AG08395 (cell line): Measurements from ENCODE around the gene AGTRAP.

Experiments
- DNase-seq: peaks from one replicate; pipeline ENCODE4 v3.0.0; 2012; ENCODE audit warnings: mixed read lengths, low spot score

AGTRAP gene

GRCh38 chr1:11764115-11764514 is 28.2 kb downstream of the AGTRAP start:
- DNase-seq, result no peak

GRCh38 chr1:11764519-11764918 is 28.6 kb downstream of the AGTRAP start:
- no peak for DNase-seq

GRCh38 chr1:11765661-11766428 is 29.9 kb downstream of the AGTRAP start:
- no peak for DNase-seq

- no peak for DNase-seq
Measured at GRCh38 chr1:11766429-11766776, 30.5 kb downstream of the AGTRAP start.

GRCh38 chr1:11767922-11768704 is 32.2 kb downstream of the AGTRAP start:
- DNase-seq, result peak; percentile 44

- DNase-seq, result peak; percentile 29
Measured at GRCh38 chr1:11768821-11769220, 32.9 kb downstream of the AGTRAP start.

- DNase-seq, result no peak
Measured at GRCh38 chr1:11769274-11769673, 33.3 kb downstream of the AGTRAP start.

- DNase-seq, result no peak
Measured at GRCh38 chr1:11770011-11770410, 34.1 kb downstream of the AGTRAP start.

GRCh38 chr1:11771481-11772043 is 35.6 kb downstream of the AGTRAP start:
- DNase-seq, result no peak

- DNase-seq, result no peak
Measured at GRCh38 chr1:11772458-11772857, 36.5 kb downstream of the AGTRAP start.

GRCh38 chr1:11774753-11775152 is 38.8 kb downstream of the AGTRAP start:
- no peak for DNase-seq

- no peak for DNase-seq
Measured at GRCh38 chr1:11777658-11778322, 41.9 kb downstream of the AGTRAP start.

GRCh38 chr1:11778336-11778735 is 42.4 kb downstream of the AGTRAP start:
- DNase-seq, result no peak

- DNase-seq, result no peak
Measured at GRCh38 chr1:11778844-11779623, 43.1 kb downstream of the AGTRAP start.

GRCh38 chr1:11779715-11780379 is 43.9 kb downstream of the AGTRAP start:
- no peak for DNase-seq

GRCh38 chr1:11780380-11781147 is 44.6 kb downstream of the AGTRAP start:
- DNase-seq, result no peak

GRCh38 chr1:11781297-11781696 is 45.4 kb downstream of the AGTRAP start:
- no peak for DNase-seq

- DNase-seq, result no peak
Measured at GRCh38 chr1:11782127-11782708, 46.3 kb downstream of the AGTRAP start.

- DNase-seq, result no peak
Measured at GRCh38 chr1:11783556-11783955, 47.6 kb downstream of the AGTRAP start.
